HG02763 (cell line): ENCODE data around the gene DGLUCY.
"Not testable (repeated sequence)": the region's sequence is repeated elsewhere in the genome, so short reads cannot be mapped to it uniquely, and the experiment has no call there.

ENCODE experiments used
- ATAC-seq: cut with Tn5 transposase; IDR thresholded peaks from one replicate; pipeline ENCODE4 v1.9.1; 2021; ENCODE audit warnings: mild to moderate bottlenecking, moderate library complexity; ENCODE audit not compliant: unreplicated experiment

Gene DGLUCY

GRCh38 chr14:91138511-91139359 is 24.9 kb downstream of the DGLUCY start:
- ATAC-seq = no peak

GRCh38 chr14:91139776-91140175 is 25.9 kb downstream of the DGLUCY start:
- ATAC-seq = no peak

- no peak for ATAC-seq
These were observed 26.8 kb downstream of the DGLUCY start for GRCh38 chr14:91140672-91141071.

GRCh38 chr14:91142214-91142668 is 28.4 kb downstream of the DGLUCY start:
- peak; percentile 85 for ATAC-seq

- no peak for ATAC-seq
These were observed 30.0 kb downstream of the DGLUCY start for GRCh38 chr14:91143862-91144261.

GRCh38 chr14:91144425-91145145 is 30.7 kb downstream of the DGLUCY start:
- no peak for ATAC-seq

- no peak for ATAC-seq
These were observed 31.7 kb downstream of the DGLUCY start for GRCh38 chr14:91145391-91146160.

GRCh38 chr14:91146661-91147060 is 32.8 kb downstream of the DGLUCY start:
- no peak for ATAC-seq

- no peak for ATAC-seq
These were observed 35.6 kb downstream of the DGLUCY start for GRCh38 chr14:91149462-91149861.

- no peak for ATAC-seq
These were observed 38.6 kb downstream of the DGLUCY start for GRCh38 chr14:91152499-91152898.

GRCh38 chr14:91153360-91153759 is 39.5 kb downstream of the DGLUCY start:
- no peak for ATAC-seq

- no peak for ATAC-seq
These were observed 41.2 kb downstream of the DGLUCY start for GRCh38 chr14:91154851-91155625.

GRCh38 chr14:91155626-91156089 is 41.8 kb downstream of the DGLUCY start:
- ATAC-seq = no peak

- not testable (repeated sequence) for ATAC-seq
These were observed 42.3 kb downstream of the DGLUCY start for GRCh38 chr14:91156142-91156666.

- ATAC-seq = not testable (repeated sequence)
These were observed 43.0 kb downstream of the DGLUCY start for GRCh38 chr14:91156877-91157276.

GRCh38 chr14:91158091-91158790 is 44.4 kb downstream of the DGLUCY start:
- no peak for ATAC-seq

GRCh38 chr14:91159182-91159581 is 45.3 kb downstream of the DGLUCY start:
- ATAC-seq = no peak

- ATAC-seq = no peak
These were observed 46.0 kb downstream of the DGLUCY start for GRCh38 chr14:91159906-91160305.

- ATAC-seq = no peak
These were observed 49.4 kb downstream of the DGLUCY start for GRCh38 chr14:91163316-91163715.

- ATAC-seq = no peak
These were observed 50.8 kb downstream of the DGLUCY start for GRCh38 chr14:91164676-91165075.
